IPS-NIHi7 (cell line): Measurements from ENCODE around the gene TAF8.

Experiments
- DNase-seq: peaks from one replicate; pipeline ENCODE4 v3.0.0; 2012; ENCODE audit warnings: mixed read lengths; ENCODE audit errors: extremely low spot score

Gene TAF8

GRCh38 chr6:42095776-42096541, 45.6 kb downstream of the TAF8 start:
- no peak for DNase-seq

GRCh38 chr6:42099340-42100028, 49.2 kb downstream of the TAF8 start:
- DNase-seq: no peak

GRCh38 chr6:42100029-42100901, 49.9 kb downstream of the TAF8 start:
- DNase-seq: no peak

GRCh38 chr6:42101186-42101657, 50.9 kb downstream of the TAF8 start:
- no peak for DNase-seq

- DNase-seq: no peak
These were observed 52.9 kb downstream of the TAF8 start for GRCh38 chr6:42103216-42103615.

- no peak for DNase-seq
These were observed 53.4 kb downstream of the TAF8 start for GRCh38 chr6:42103753-42104094.

- DNase-seq: peak; percentile 93
These were observed 53.9 kb downstream of the TAF8 start for GRCh38 chr6:42104095-42104803.

- peak; percentile 57 for DNase-seq
These were observed 54.4 kb downstream of the TAF8 start for GRCh38 chr6:42104804-42105125.

GRCh38 chr6:42105156-42105648, 54.9 kb downstream of the TAF8 start:
- DNase-seq: peak; percentile 34

- no peak for DNase-seq
These were observed 55.4 kb downstream of the TAF8 start for GRCh38 chr6:42105709-42106108.

GRCh38 chr6:42106112-42107023, 56.0 kb downstream of the TAF8 start:
- no peak for DNase-seq

GRCh38 chr6:42108071-42108470, 57.7 kb downstream of the TAF8 start:
- DNase-seq: no peak

GRCh38 chr6:42110683-42111082, 60.4 kb downstream of the TAF8 start:
- DNase-seq: no peak

GRCh38 chr6:42112351-42112750, 62.0 kb downstream of the TAF8 start:
- DNase-seq: no peak

GRCh38 chr6:42113936-42114636, 63.8 kb downstream of the TAF8 start:
- no peak for DNase-seq

GRCh38 chr6:42117843-42118161, 67.5 kb downstream of the TAF8 start:
- no peak for DNase-seq

- DNase-seq: no peak
These were observed 68.1 kb downstream of the TAF8 start for GRCh38 chr6:42118162-42119001.

- no peak for DNase-seq
These were observed 70.9 kb downstream of the TAF8 start for GRCh38 chr6:42120895-42121865.
